HepG2 (cell line): ENCODE measurements around the gene ARSJ. TPM values are rescaled to one million over a fixed set of nuclear protein-coding genes. Genes with fewer than 3 reads are reported as not detected.

Source experiments
- ATAC-seq: fragments of 200-7000 bp; cut with Tn5 transposase; 3 replicates; pipeline ENCODE4 v1.9.1; 2020; ENCODE audit warnings: mild to moderate bottlenecking, moderate library complexity
- BruUV-seq: library from RNA; stranded (reverse); fragments of 400-500 nt; replicated peaks from 2 replicates; lab custom pipeline; 2021; lab: Mats Ljungman, UMichigan
- CTCF ChIA-PET: fragments of 300-600 bp; formaldehyde crosslinking; extraction: SDS; loops from one replicate; lab custom pipeline; 2021; ENCODE audit warnings: low total read pairs, inconsistent platforms, low intra/inter-chr PET ratio; lab: Yijun Ruan, JAX
- POLR2A ChIA-PET: fragments of 350-600 bp; sonication (Branson Sonifier 250); formaldehyde crosslinking; loops from one replicate; lab custom pipeline; 2020; ENCODE audit warnings: antibody characterized with exemption, inconsistent platforms; lab: Yijun Ruan, JAX
- DNase-seq: peaks from one replicate; pipeline ENCODE4 v3.0.0-alpha.2; 2015; ENCODE audit warnings: low spot score
- FAIRE-seq: peaks from 3 replicates; lab custom pipeline; 2011; peaks lifted over from hg19 to GRCh38; lab: Jason Lieb, UNC
- H2AFZ ChIP-seq: one replicate; pipeline ENCODE4 v1.6.1; 2011; ENCODE audit warnings: low read length, inconsistent platforms
- H3K27ac ChIP-seq: fragments of 300-600 bp; 3 replicates; pipeline ENCODE4 v1.8.0; 2011; ENCODE audit warnings: mixed run types, mild to moderate bottlenecking, mixed read lengths, low read length, inconsistent platforms; ENCODE audit not compliant: insufficient read depth; ENCODE audit errors: extremely low read length
- H3K27me3 ChIP-seq, 2 experiments: fragments of 200-600 bp in 1 of 2; 2 replicates in 1 of 2; 3 replicates in 1 of 2; pipeline versions ENCODE4 v1.6.0 to v1.8.0; 2011; ENCODE audit warnings: low read length in 2 of 2, mild to moderate bottlenecking in 2 of 2, moderate library complexity in 2 of 2, inconsistent platforms in 1 of 2; ENCODE audit not compliant: insufficient read depth in 2 of 2, control insufficient read depth in 1 of 2
- H3K36me3 ChIP-seq, 2 experiments: fragments of 200-600 bp in 1 of 2; replicated peaks in 1 of 2; 2 replicates in 1 of 2; 3 replicates in 1 of 2; pipeline versions ENCODE4 v1.5.1 to v1.8.0; 2011; ENCODE audit warnings: low read length in 2 of 2, inconsistent platforms in 1 of 2; ENCODE audit not compliant: insufficient read depth in 2 of 2, control insufficient read depth in 1 of 2
- H3K4me1 ChIP-seq: 2 replicates; pipeline ENCODE4 v1.5.1; 2012; ENCODE audit warnings: low read length, inconsistent platforms; ENCODE audit not compliant: insufficient read depth
- H3K4me2 ChIP-seq: 2 replicates; pipeline ENCODE4 v1.6.0; 2011; ENCODE audit warnings: low read depth, low read length, inconsistent platforms
- H3K4me3 ChIP-seq, 3 experiments: fragments of 200-600 bp in 1 of 3; sonication (generic), shearing (Covaris generic) in 1 of 3; replicated peaks in 1 of 3; 2 replicates each; pipeline ENCODE4 v1.5.1; 2011 to 2016; ENCODE audit warnings: low read length in 3 of 3, inconsistent platforms in 2 of 3, low read depth in 2 of 3, mild to moderate bottlenecking in 2 of 3, control low read depth in 1 of 3, mixed read lengths in 1 of 3; ENCODE audit not compliant: insufficient read depth in 1 of 3
- H3K79me2 ChIP-seq: one replicate; pipeline ENCODE4 v1.6.1; 2011; ENCODE audit warnings: low read length, inconsistent platforms; ENCODE audit not compliant: insufficient read depth
- H3K9ac ChIP-seq: 2 replicates; pipeline ENCODE4 v1.6.0; 2011; ENCODE audit warnings: mild to moderate bottlenecking, low read depth, low read length, inconsistent platforms; ENCODE audit not compliant: insufficient read depth
- H3K9me3 ChIP-seq: 2 replicates; pipeline ENCODE4 v1.5.1; 2012; ENCODE audit warnings: mild to moderate bottlenecking, low read length
- H4K20me1 ChIP-seq: 2 replicates; pipeline ENCODE4 v1.6.0; 2011; ENCODE audit warnings: inconsistent platforms, mild to moderate bottlenecking, low read length, moderate library complexity; ENCODE audit not compliant: insufficient read depth
- AKAP8 ChIP-seq: sonication (generic); formaldehyde crosslinking; IDR thresholded peaks from 2 replicates; pipeline ENCODE4 v1.5.1; 2020; ENCODE audit warnings: mild to moderate bottlenecking, missing genetic modification reagents
- FOXO1 ChIP-seq: sonication (generic); formaldehyde crosslinking; IDR thresholded peaks from 2 replicates; pipeline ENCODE4 v1.4.0; 2020; ENCODE audit warnings: missing genetic modification reagents
- HMG20B ChIP-seq: conservative IDR thresholded peaks from 2 replicates; pipeline ENCODE4 v1.6.1; 2016; ENCODE audit warnings: missing genetic modification reagents, missing compliant biosample characterization
- MYNN ChIP-seq: sonication (generic); formaldehyde crosslinking; IDR thresholded peaks from 2 replicates; pipeline ENCODE4 v1.4.0; 2020; ENCODE audit warnings: mild to moderate bottlenecking, low read depth, missing genetic modification reagents
- RFX3 ChIP-seq: IDR thresholded peaks from 2 replicates; pipeline ENCODE4 v1.6.1; 2016; ENCODE audit warnings: missing biosample characterization, missing genetic modification reagents
- SMC3 ChIP-seq: IDR thresholded peaks from 2 replicates; pipeline ENCODE4 v1.6.1; 2011; ENCODE audit warnings: low read length, improper control_type of control experiment
- STAG1 ChIP-seq: sonication (generic); formaldehyde crosslinking; IDR thresholded peaks from 2 replicates; pipeline ENCODE4 v1.4.0; 2020; ENCODE audit warnings: missing genetic modification reagents
- SYNCRIP ChIP-seq: fragments of 200-400 bp; formaldehyde crosslinking; IDR thresholded peaks from 2 replicates; pipeline ENCODE4 v1.6.1; 2018; ENCODE audit warnings: mild to moderate bottlenecking, low read depth, low read length; ENCODE audit not compliant: insufficient read depth
- TARDBP ChIP-seq: sonication (generic); formaldehyde crosslinking; IDR thresholded peaks from 2 replicates; pipeline ENCODE4 v1.8.0; 2022; ENCODE audit warnings: mild to moderate bottlenecking, missing genetic modification reagents
- ZNF788 ChIP-seq: sonication (generic); formaldehyde crosslinking; IDR thresholded peaks from 2 replicates; pipeline ENCODE4 v1.5.0; 2020; ENCODE audit warnings: mild to moderate bottlenecking, missing genetic modification reagents, borderline replicate concordance
- ZZZ3 ChIP-seq: sonication (generic); formaldehyde crosslinking; IDR thresholded peaks from 2 replicates; pipeline ENCODE4 v1.4.0; 2020; ENCODE audit warnings: missing genetic modification reagents, mild to moderate bottlenecking, borderline replicate concordance
- WGBS: methylation state at CpG from one replicate; pipeline ENCODE4 v1.1.6; 2017; ENCODE audit warnings: low lambda C conversion rate; 5-methylcytosine and 5-hydroxymethylcytosine counted together
- in situ Hi-C: cut with HindIII; loops from 2 replicates; pipeline ENCODE4 v1.10.0; 2017; ENCODE audit warnings: low pct_unique_long_range_greater_than_20kb; ENCODE audit not compliant: extremely low pct_ligation_motif_present
- intact Hi-C: fragments of 100-400 bp; cut with micrococcal nuclease; formaldehyde crosslinking; loops from one replicate; pipeline ENCODE4 v1.10.0; 2022; ENCODE audit not compliant: unreplicated experiment
- polyA plus RNA-seq, 8 experiments: library from polyadenylated mRNA; depleted of rRNA in 3 of 8; stranded (reverse) in 7 of 8; unstranded in 1 of 8; fragments of >200 nt; fragmentation: Illumina TruSeq in 4 of 8; extraction: Trizol in 4 of 8; gene quantifications; 2 replicates each; pipeline versions ENCODE4 v1.2.1 to v1.2.3, GENCODE V29; 2011 to 2016; ENCODE audit warnings: low read depth in 4 of 8, missing spikeins in 1 of 8, mixed read lengths in 1 of 8; ENCODE audit not compliant: insufficient read depth in 1 of 8
- total RNA-seq, 5 experiments: library from RNA; depleted of rRNA; stranded (reverse); fragments of >200 nt; fragmentation: Illumina TruSeq; extraction: Trizol; gene quantifications; 2 replicates each; pipeline ENCODE4 v1.2.3, GENCODE V29; 2016; ENCODE audit warnings: low read depth in 1 of 5
- TF ChIP-seq, protein P1 (sequence below): IDR thresholded peaks from 2 replicates; pipeline ENCODE4 v1.6.1; 2016
- TF ChIP-seq, protein P2 (sequence below): sonication (generic); formaldehyde crosslinking; IDR thresholded peaks from 2 replicates; pipeline ENCODE4 v1.5.0; 2020; ENCODE audit warnings: mild to moderate bottlenecking, missing genetic modification reagents, moderate library complexity

Gene ARSJ
- total and polyA plus RNA-seq, 2 of the 13 experiments (the other 11 are each of a cell fraction or from before 2014, with no cell fraction given) = not detected

DNA sequence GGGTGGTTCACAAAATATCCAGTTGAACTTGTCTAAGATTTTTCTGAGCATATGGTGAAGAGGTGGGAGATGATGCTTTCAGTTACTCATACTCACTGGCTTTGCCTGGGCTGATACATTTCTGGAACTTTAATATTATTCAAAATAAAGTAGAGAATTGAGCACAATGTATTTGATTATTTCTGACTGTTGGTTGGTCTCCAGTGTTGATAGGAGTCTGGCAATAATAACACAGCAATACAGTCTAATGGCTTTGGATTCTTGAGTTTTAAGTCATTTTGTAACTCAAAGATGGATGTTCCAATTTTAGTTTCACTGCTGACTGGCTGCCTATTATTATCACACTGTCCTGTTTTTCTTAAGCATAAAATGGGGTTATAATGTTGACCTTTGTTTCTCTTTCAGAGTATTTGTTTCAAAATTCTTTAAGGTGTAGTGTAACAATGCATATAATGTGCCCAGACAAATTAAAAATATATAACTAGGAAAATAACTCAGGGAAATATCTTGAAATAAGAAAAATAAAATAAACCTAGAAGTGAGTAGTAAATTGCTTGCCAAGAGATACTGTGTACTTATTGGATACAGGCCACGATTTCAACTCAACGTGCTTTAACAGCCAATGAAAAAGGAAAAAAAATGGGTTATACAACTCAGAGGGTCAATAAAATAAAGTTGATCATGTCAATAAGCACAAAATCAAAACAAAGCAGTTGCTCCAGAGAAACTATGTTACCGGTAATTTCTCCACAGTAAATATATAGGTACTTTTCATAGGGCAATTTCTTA is 99.0 kb downstream of the ARSJ start:
- Histone ChIP-seq H3K4me2 (no peak overlapping the region), H2AFZ (no peak overlapping the region), H3K4me3 (no peak overlapping the region), H3K36me3 (no peaks in the 10 kb centered on the region), H3K9me3 (no peaks in the 10 kb centered on the region), H3K9ac (no peak overlapping the region), H3K79me2 (no peaks in the 10 kb centered on the region), H3K4me1 (no peaks in the 10 kb centered on the region), H3K27ac (no peak overlapping the region), H4K20me1 (no peaks in the 10 kb centered on the region), H3K27me3 (no peaks in the 10 kb centered on the region)
- in situ Hi-C loops (no loop called here), intact Hi-C loops (no loop called here)
- no peak for ATAC-seq
- ChIA-PET CTCF (no interaction called here), POLR2A (no interaction called here)
- DNase-seq = no peak
- no peak for TF ChIP-seq ZNF788 (CRISPR knock-in tag)
- TF ChIP-seq FOXO1 (CRISPR knock-in tag) = no peak
- no peak for TF ChIP-seq ZZZ3 (CRISPR knock-in tag)
- no peak for TF ChIP-seq SYNCRIP
- no TSS peak for BruUV-seq
- no peak for FAIRE-seq
- 27% methylated on average over 3 of the region's 3 CpGs for whole genome bisulfite sequencing

DNA sequence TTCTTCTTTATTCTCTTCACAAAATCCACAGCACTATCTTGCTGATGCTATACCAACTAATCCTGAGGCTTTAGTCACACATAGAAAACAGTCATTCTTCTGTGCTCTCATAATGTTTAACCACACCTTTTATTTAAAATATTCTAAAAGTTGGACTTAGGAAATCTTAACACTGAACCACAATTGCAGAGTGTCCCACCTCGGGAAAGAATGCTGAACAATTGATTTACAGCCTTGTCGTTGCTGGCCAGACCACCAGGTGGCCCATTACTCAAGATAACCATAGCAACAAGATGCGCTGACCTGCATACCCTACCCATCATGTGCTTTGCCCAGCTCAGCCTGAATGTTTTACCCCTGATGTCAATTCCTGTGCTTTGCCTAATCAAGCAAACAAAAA is 100.8 kb downstream of the ARSJ start:
- peak; percentile 18 for DNase-seq
- H3K79me2 ChIP-seq = no peaks in the 10 kb centered on the region
- no peak for TF ChIP-seq MYNN (CRISPR knock-in tag)
- TF ChIP-seq, protein P1, sequence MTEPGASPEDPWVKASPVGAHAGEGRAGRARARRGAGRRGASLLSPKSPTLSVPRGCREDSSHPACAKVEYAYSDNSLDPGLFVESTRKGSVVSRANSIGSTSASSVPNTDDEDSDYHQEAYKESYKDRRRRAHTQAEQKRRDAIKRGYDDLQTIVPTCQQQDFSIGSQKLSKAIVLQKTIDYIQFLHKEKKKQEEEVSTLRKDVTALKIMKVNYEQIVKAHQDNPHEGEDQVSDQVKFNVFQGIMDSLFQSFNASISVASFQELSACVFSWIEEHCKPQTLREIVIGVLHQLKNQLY = no peak
- TF ChIP-seq SMC3 = peak; percentile 42; the same call in 1 of the 2 replicates
- no peak for TF ChIP-seq AKAP8 (CRISPR knock-in tag)
- peak; percentile 36; the same call in 1 of the 2 replicates for TF ChIP-seq RFX3
- no peak for TF ChIP-seq HMG20B (CRISPR knock-in tag)
- no peak for TF ChIP-seq TARDBP (CRISPR knock-in tag)
- TF ChIP-seq, protein P2, sequence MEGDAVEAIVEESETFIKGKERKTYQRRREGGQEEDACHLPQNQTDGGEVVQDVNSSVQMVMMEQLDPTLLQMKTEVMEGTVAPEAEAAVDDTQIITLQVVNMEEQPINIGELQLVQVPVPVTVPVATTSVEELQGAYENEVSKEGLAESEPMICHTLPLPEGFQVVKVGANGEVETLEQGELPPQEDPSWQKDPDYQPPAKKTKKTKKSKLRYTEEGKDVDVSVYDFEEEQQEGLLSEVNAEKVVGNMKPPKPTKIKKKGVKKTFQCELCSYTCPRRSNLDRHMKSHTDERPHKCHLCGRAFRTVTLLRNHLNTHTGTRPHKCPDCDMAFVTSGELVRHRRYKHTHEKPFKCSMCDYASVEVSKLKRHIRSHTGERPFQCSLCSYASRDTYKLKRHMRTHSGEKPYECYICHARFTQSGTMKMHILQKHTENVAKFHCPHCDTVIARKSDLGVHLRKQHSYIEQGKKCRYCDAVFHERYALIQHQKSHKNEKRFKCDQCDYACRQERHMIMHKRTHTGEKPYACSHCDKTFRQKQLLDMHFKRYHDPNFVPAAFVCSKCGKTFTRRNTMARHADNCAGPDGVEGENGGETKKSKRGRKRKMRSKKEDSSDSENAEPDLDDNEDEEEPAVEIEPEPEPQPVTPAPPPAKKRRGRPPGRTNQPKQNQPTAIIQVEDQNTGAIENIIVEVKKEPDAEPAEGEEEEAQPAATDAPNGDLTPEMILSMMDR (CRISPR knock-in tag) = peak; percentile 62
- TF ChIP-seq STAG1 = peak; percentile 44
- TF ChIP-seq, all 625 proteins: peak for 4
- no TSS peak for BruUV-seq
- Histone ChIP-seq H3K9me3 (no peaks in the 10 kb centered on the region), H4K20me1 (no peaks in the 10 kb centered on the region), H3K36me3 (no peaks in the 10 kb centered on the region), H2AFZ (no peak overlapping the region), H3K4me3 (no peak overlapping the region), H3K4me2 (no peak overlapping the region), H3K27ac (no peak overlapping the region), H3K9ac (no peak overlapping the region), H3K27me3 (no peaks in the 10 kb centered on the region), H3K4me1 (no peaks in the 10 kb centered on the region)
- WGBS = 0% methylated on average over 3 of the region's 3 CpGs
- FAIRE-seq (peak; percentile 75), ATAC-seq (peak; percentile 92)
- in situ Hi-C loops (no loop called here), intact Hi-C loops (loop anchor here (5.0 kb wide), 1 partner anchor 499 kb away; no protein-coding TSS in a partner anchor)
- POLR2A ChIA-PET = no interaction called here
- CTCF ChIA-PET = no interaction called here
